NCI-H128 (cell line): Measurements from ENCODE around the gene SPAG4.

ENCODE experiments used
- DNase-seq: peaks from one replicate; lab custom pipeline; 2025; ENCODE audit not compliant: unreplicated experiment; lab: John Stamatoyannopoulos, UW

The SPAG4 gene

GRCh38 chr20:35615667-35616464 is at the start of gene SPAG4:
TSS of gene SPAG4 (plus strand) at chr20:35615829. CDS start at chr20:35616004, 175 bp downstream.
- peak; percentile 96 for DNase-seq

GRCh38 chr20:35568645-35569044 is 47.0 kb upstream of the SPAG4 start:
- no peak for DNase-seq

DNA sequence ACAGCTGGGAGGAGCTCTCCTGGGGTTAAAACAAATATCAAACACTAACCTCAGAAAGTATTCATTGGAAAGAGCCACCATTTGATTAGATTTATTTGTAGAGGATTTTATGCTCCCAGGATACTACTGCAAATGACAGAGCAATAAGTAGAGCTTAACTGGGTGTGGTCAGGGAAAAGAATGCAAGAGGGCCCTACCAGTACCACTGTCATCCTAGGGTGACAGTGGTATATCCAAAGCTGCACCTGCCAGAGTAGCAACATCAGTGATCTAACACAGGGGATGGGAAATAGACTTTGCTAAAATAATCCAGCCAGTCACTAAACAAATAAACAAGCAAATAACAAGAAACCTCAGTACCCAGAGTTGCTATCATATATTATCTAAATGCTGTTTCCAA is 44.1 kb upstream of the SPAG4 start:
- no peak for DNase-seq

GRCh38 chr20:35572838-35573237 is 42.8 kb upstream of the SPAG4 start:
- DNase-seq = no peak

- DNase-seq = no peak
Observed at GRCh38 chr20:35575958-35576357, 39.7 kb upstream of the SPAG4 start.

- DNase-seq = no peak
Observed at GRCh38 chr20:35576816-35577215, 38.8 kb upstream of the SPAG4 start.

DNA sequence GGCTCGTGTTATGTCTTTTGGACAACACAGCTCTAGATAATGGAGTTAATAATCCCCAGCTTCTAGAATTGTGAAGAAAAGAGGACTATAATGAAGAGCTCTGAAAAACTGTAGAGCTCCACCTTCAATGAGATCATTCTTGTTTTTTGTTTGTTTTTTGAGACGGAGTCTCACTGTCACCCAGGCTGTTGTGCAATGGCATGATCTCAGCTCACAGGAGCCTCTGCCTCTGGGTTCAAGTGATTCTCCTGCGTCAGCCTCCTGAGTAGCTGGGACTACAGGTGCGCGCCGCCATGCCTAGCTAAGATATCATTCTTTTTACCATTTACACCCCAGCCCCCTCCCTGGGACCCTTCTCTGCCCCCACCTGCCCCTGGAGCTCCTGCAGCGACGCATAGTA is 37.2 kb upstream of the SPAG4 start:
- DNase-seq = no peak

- no peak for DNase-seq
Observed at GRCh38 chr20:35579196-35579595, 36.4 kb upstream of the SPAG4 start.

- DNase-seq = no peak
Observed at GRCh38 chr20:35582131-35582530, 33.5 kb upstream of the SPAG4 start.

DNA sequence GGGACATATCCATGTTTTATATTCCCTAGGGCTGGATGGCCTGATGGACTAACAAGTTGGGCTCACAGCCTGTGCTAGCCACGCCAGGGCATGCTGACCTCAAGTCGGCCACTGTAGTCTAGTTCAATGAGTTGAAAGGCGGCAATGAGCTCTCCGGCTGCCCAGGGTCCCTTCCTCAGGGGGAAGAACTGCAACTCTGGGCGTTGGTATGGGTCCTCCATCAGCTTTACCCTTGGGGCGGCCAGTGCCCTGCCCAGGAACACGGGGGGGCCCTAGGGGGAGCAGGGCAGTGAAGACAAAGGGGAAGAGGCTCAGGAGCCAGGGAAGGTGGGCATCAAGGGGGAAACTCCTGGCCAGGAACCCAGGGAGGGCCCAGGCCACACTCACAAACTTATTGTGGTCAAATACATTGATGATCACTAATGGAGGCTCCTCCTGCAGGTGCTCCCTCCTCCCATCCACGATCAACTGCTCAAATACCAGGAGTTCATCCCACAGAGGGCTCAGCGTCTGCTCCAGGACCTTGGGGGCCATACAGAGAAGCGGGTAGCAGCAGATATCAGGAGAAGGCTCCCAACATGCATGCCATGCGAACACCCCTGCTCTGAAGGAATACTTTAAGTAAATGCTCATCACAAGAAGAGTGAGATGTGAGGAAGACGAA is 32.8 kb upstream of the SPAG4 start:
- no peak for DNase-seq

- no peak for DNase-seq
Observed at GRCh38 chr20:35583636-35584560, 31.7 kb upstream of the SPAG4 start.

GRCh38 chr20:35586751-35587425 is 28.7 kb upstream of the SPAG4 start:
- DNase-seq = no peak

- no peak for DNase-seq
Observed at GRCh38 chr20:35587436-35587835, 28.2 kb upstream of the SPAG4 start.

DNA sequence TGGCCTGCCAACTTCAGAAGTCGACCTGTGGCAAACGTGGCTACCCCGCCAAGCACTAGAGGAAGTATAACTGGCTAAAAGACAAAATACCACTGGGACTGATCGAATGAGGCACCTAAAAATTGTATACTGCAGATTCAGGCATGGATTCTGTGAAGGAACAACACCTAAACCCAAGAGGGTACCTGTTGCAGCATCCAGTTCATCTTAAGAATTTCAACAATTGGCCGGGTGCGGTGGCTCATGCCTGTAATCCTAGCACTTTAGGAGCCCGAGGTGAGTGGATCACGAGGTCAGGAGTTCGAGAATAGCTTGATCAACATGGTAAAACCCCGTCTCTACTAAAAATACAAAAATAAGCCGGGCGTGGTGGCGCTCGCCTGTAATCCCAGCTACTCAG is 27.2 kb upstream of the SPAG4 start:
- no peak for DNase-seq

- no peak for DNase-seq
Observed at GRCh38 chr20:35592339-35592974, 23.2 kb upstream of the SPAG4 start.

GRCh38 chr20:35595456-35595855 is 20.2 kb upstream of the SPAG4 start:
- no peak for DNase-seq

- DNase-seq = no peak
Observed at GRCh38 chr20:35595901-35596300, 19.7 kb upstream of the SPAG4 start.

- no peak for DNase-seq
Observed at GRCh38 chr20:35597186-35597585, 18.4 kb upstream of the SPAG4 start.

GRCh38 chr20:35598476-35598875 is 17.2 kb upstream of the SPAG4 start:
- no peak for DNase-seq
